Stimulated activated CD4-positive, alpha-beta T cell treated with anti-CD3 and anti-CD28 coated beads, Interleukin-4, amount 100 ng/mL, for 1 hour (primary cell): Measurements from ENCODE around the gene ELAVL3.

Source experiments
- DNase-seq: peaks from one replicate; pipeline ENCODE4 v3.0.0-alpha.2; 2020

Gene ELAVL3

DNA sequence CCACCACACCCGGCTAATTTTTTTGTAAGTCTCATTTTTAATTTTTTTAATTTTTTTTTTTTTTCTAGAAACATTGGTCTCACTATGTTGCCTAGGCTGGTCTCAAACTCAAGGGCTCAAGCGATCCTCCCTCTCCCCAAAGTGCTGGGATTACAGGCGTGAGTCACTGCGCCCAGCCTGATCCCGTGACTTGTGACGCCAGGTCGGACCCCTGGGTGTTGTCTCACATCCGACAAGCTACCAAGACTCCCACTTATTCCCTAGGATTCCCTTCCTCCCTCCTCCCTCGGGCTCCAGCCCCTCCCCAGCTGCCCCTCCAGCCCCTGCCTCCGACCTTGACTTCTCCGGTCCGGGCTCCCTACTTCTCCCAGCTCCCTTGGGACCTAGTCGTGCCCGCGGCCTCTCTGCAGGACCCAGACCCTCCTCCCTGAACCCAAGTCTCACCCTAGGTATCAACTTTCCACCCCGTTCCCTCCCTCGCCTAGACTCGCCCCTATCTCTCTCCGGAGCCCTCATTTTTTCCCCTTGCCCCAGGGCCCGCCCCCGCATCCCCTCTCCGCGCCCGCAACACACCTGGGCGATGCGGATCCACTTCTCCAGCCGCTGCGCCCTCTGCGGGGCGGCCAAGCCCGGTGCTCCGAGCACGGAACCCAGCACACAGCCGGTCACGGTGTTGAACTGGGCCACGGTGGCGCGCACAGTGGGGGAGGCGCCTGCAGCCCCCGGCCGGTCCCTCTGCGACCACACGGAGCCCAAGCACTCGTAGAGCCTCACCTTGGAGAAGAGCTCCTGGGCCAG lies 74.8 kb downstream of the ELAVL3 start:
- DNase-seq: peak; percentile 44

GRCh38 chr19:11404588-11405222 lies 76.1 kb downstream of the ELAVL3 start:
- DNase-seq: no peak

DNA sequence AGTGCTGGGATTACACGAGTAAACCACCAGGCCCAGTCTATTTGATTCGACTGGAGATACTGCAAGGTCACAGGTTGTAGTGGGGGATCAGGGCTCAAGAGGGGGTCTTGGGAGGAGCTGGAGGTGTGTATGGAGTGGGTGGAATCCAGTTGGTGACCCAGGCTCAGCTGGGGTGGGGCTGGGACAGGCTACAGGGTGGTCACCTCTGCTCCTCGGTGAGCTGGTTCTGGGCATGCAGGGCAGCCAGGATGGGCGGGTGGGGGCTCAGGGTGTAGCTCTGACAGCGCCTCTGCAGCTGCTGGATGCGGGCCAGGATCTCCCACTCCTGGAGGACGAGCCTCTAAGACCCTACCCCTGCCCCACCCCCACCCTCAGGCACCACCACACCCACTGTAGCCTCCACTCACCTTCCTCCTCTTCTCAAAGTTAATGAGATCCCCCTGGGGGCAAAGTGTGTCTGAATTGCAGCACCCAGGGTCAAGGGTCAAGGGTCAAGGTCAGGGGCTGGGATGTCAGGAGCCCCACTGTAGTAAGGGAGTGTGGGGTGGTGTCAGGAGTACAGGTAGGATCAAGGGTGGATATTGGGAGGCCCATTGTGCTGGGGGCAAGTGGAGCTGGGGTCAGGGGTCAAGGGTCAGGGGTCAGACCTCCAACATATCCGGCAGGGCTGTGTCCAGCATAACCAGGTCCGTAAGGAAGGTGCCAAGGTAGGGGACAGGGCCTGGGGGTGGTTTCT lies 78.9 kb downstream of the ELAVL3 start:
- no peak for DNase-seq
